Measurements from ENCODE around the gene METTL14. TPM values are rescaled to one million over a fixed set of nuclear protein-coding genes. Genes with fewer than 3 reads are reported as not detected.
"Not testable (repeated sequence)": the region's sequence is repeated elsewhere in the genome, so short reads cannot be mapped to it uniquely, and the experiment has no call there.

The METTL14 gene
- total RNA-seq = 18.8 and 32.9 TPM in 2 replicates

- TF ChIP-seq, protein P1, sequence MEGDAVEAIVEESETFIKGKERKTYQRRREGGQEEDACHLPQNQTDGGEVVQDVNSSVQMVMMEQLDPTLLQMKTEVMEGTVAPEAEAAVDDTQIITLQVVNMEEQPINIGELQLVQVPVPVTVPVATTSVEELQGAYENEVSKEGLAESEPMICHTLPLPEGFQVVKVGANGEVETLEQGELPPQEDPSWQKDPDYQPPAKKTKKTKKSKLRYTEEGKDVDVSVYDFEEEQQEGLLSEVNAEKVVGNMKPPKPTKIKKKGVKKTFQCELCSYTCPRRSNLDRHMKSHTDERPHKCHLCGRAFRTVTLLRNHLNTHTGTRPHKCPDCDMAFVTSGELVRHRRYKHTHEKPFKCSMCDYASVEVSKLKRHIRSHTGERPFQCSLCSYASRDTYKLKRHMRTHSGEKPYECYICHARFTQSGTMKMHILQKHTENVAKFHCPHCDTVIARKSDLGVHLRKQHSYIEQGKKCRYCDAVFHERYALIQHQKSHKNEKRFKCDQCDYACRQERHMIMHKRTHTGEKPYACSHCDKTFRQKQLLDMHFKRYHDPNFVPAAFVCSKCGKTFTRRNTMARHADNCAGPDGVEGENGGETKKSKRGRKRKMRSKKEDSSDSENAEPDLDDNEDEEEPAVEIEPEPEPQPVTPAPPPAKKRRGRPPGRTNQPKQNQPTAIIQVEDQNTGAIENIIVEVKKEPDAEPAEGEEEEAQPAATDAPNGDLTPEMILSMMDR (IDR thresholded peaks at IDR 0.05; ENCODE audit: insufficient read depth, low read length, severe bottlenecking) = no peak
- no peak for FAIRE-seq
- Histone ChIP-seq H3K36me3 (ENCODE audit: control insufficient read depth, insufficient read depth, low read length) (peaks cover 3% of the 10 kb centered on the region), H3K27me3 (ENCODE audit: control insufficient read depth, insufficient read depth, low read length) (no peaks in the 10 kb centered on the region), H3K4me3 (ENCODE audit: low read depth, low read length) (peak within 1 kb of the TSS; percentile 54)
- DNase-seq (ENCODE audit: low read depth) = peak; percentile 80
Observed at GRCh38 chr4:118684873-118685811, at the start of gene METTL14. Gene METTL14 (plus strand): TSS chr4:118685392. CDS start chr4:118685535, 143 bp downstream.

GRCh38 chr4:118636126-118636525 is 49.1 kb upstream of the METTL14 start:
- not testable (repeated sequence) for DNase-seq (ENCODE audit: low read depth); FAIRE-seq; H3K4me3 ChIP-seq (ENCODE audit: low read depth, low read length); H3K27me3 ChIP-seq (ENCODE audit: control insufficient read depth, insufficient read depth, low read length); H3K36me3 ChIP-seq (ENCODE audit: control insufficient read depth, insufficient read depth, low read length)

- TF ChIP-seq, protein P1 (IDR thresholded peaks at IDR 0.05; ENCODE audit: insufficient read depth, low read length, severe bottlenecking) = peak; percentile 31
- H3K4me3 ChIP-seq (ENCODE audit: low read depth, low read length); FAIRE-seq; H3K27me3 ChIP-seq (ENCODE audit: control insufficient read depth, insufficient read depth, low read length); H3K36me3 ChIP-seq (ENCODE audit: control insufficient read depth, insufficient read depth, low read length): not testable (repeated sequence)
- peak; percentile 11 for DNase-seq (ENCODE audit: low read depth)
Observed at GRCh38 chr4:118664665-118665064, 20.5 kb upstream of the METTL14 start.

DNA sequence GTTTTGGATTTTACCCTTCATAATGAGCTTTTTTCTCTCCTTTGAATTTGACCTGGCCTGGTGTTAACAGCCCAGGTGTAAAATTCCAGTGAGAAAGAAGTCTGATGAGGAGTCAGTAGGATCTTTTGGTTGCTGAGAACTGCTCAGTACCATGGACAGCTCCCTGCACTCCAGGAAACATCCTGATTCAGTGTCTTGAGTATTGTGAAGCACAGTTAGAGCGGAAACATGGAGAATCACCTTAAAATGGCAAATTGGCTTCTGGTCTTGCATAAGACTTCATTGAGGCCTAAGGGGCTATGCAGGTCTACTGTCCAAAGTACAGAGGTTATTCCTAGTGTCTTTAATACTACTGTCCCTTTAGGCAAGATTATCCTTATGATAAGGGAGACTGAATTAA is 16.0 kb upstream of the METTL14 start:
- peak; percentile 60 for DNase-seq (ENCODE audit: low read depth)
- H3K27me3 ChIP-seq (ENCODE audit: control insufficient read depth, insufficient read depth, low read length); H3K36me3 ChIP-seq (ENCODE audit: control insufficient read depth, insufficient read depth, low read length); H3K4me3 ChIP-seq (ENCODE audit: low read depth, low read length); FAIRE-seq: not testable (repeated sequence)

GRCh38 chr4:118670968-118671367 is 14.2 kb upstream of the METTL14 start:
- DNase-seq (ENCODE audit: low read depth); H3K36me3 ChIP-seq (ENCODE audit: control insufficient read depth, insufficient read depth, low read length); FAIRE-seq; H3K4me3 ChIP-seq (ENCODE audit: low read depth, low read length); H3K27me3 ChIP-seq (ENCODE audit: control insufficient read depth, insufficient read depth, low read length): not testable (repeated sequence)

GRCh38 chr4:118676128-118676527 is 9.1 kb upstream of the METTL14 start:
- no peak overlapping the region for H3K4me3 ChIP-seq (ENCODE audit: low read depth, low read length)
- no peak for FAIRE-seq
- TF ChIP-seq, protein P1 (IDR thresholded peaks at IDR 0.05; ENCODE audit: insufficient read depth, low read length, severe bottlenecking) = no peak
- no peaks in the 10 kb centered on the region for H3K27me3 ChIP-seq (ENCODE audit: control insufficient read depth, insufficient read depth, low read length)
- no peak for DNase-seq (ENCODE audit: low read depth)
- H3K36me3 ChIP-seq (ENCODE audit: control insufficient read depth, insufficient read depth, low read length) = no peaks in the 10 kb centered on the region

GRCh38 chr4:118680808-118681207 is 4.4 kb upstream of the METTL14 start:
- no peaks in the 10 kb centered on the region for H3K36me3 ChIP-seq (ENCODE audit: control insufficient read depth, insufficient read depth, low read length)
- DNase-seq (ENCODE audit: low read depth) = no peak
- H3K27me3 ChIP-seq (ENCODE audit: control insufficient read depth, insufficient read depth, low read length) = no peaks in the 10 kb centered on the region
- no peak for FAIRE-seq
- TF ChIP-seq, protein P1 (IDR thresholded peaks at IDR 0.05; ENCODE audit: insufficient read depth, low read length, severe bottlenecking) = no peak
- H3K4me3 ChIP-seq (ENCODE audit: low read depth, low read length) = no peak overlapping the region

All from bronchial epithelial cell (primary cell).